HCT116 (cell line): ENCODE results near the gene MAIP1. TPM values are rescaled to one million over a fixed set of nuclear protein-coding genes. Genes with fewer than 3 reads are reported as not detected.

ENCODE experiments used
- ATAC-seq: fragments of 200-7000 bp; cut with Tn5 transposase; 2 replicates; pipeline ENCODE4 v1.9.1; 2020; ENCODE audit warnings: mild to moderate bottlenecking, moderate library complexity
- BruUV-seq: library from RNA; stranded (reverse); fragments of 400-500 nt; replicated peaks from 2 replicates; lab custom pipeline; 2021; lab: Mats Ljungman, UMichigan
- CTCF ChIA-PET: fragments of 300-600 bp; sonication (Branson Sonifier 250); formaldehyde crosslinking; loops from one replicate; lab custom pipeline; 2021; ENCODE audit warnings: antibody characterized with exemption; lab: Charles Lee
- POLR2A ChIA-PET: fragments of 300-600, 350-600 bp; sonication (Branson Sonifier 250); formaldehyde crosslinking; loops from one replicate; lab custom pipeline; 2021; ENCODE audit warnings: antibody characterized with exemption; lab: Charles Lee
- RAD21 ChIA-PET, 2 experiments: fragments of 300-600 bp; sonication (Branson Sonifier 250); formaldehyde crosslinking; loops; one replicate each; lab custom pipeline; 2023; ENCODE audit warnings: low total read pairs in 2 of 2; ENCODE audit not compliant: uncharacterized antibody in 2 of 2, unreplicated experiment in 2 of 2, low non-redundant PET in 1 of 2; lab: Charles Lee
- DNase-seq: peaks from one replicate; pipeline ENCODE4 v3.0.0-alpha.2; 2010; ENCODE audit warnings: low read depth, low spot score
- H2AFZ ChIP-seq: fragments of 200-600 bp; shearing (Covaris generic), sonication (generic); 2 replicates; pipeline ENCODE4 v1.6.1; 2017; ENCODE audit warnings: low read depth, mixed run types, mixed read lengths, antibody characterized with exemption, low read length; ENCODE audit not compliant: poor library complexity, severe bottlenecking
- H3K27ac ChIP-seq: 2 replicates; pipeline ENCODE4 v1.5.1; 2012; ENCODE audit warnings: low read depth, low read length
- H3K27me3 ChIP-seq: fragments of 200-600 bp; sonication (generic); 2 replicates; pipeline ENCODE4 v1.6.1; 2016; ENCODE audit warnings: mixed run types, low read length, mixed read lengths; ENCODE audit not compliant: insufficient read depth
- H3K36me3 ChIP-seq, 2 experiments: fragments of 200-500 bp in 1 of 2; fragments of 200-600 bp in 1 of 2; sonication (Bioruptor generic) in 1 of 2; sonication (generic) in 1 of 2; 2 replicates each; pipeline versions ENCODE4 v1.5.1 to v1.6.1; 2014 to 2016; ENCODE audit warnings: low read length in 2 of 2, inconsistent platforms in 1 of 2, mixed read lengths in 1 of 2, mixed run types in 1 of 2; ENCODE audit not compliant: insufficient read depth in 2 of 2, control insufficient read depth in 1 of 2
- H3K4me1 ChIP-seq, 2 experiments: fragments of 200-600 bp in 1 of 2; sonication (generic) in 1 of 2; 2 replicates each; pipeline versions ENCODE4 v1.5.1 to v1.6.1; 2012 to 2017; ENCODE audit warnings: low read length in 2 of 2, inconsistent platforms in 1 of 2, mild to moderate bottlenecking in 1 of 2, mixed read lengths in 1 of 2, mixed run types in 1 of 2, moderate library complexity in 1 of 2; ENCODE audit not compliant: insufficient read depth in 2 of 2, control insufficient read depth in 1 of 2
- H3K4me2 ChIP-seq: fragments of 200-600 bp; sonication (generic); 2 replicates; pipeline ENCODE4 v1.6.1; 2017; ENCODE audit warnings: mixed run types, low read length, mixed read lengths
- H3K4me3 ChIP-seq, 2 experiments: fragments of 200-600 bp in 1 of 2; sonication (generic) in 1 of 2; replicated peaks in 1 of 2; 2 replicates each; pipeline ENCODE4 v1.5.1; 2011 to 2016; ENCODE audit warnings: low read length in 2 of 2, control low read depth in 1 of 2, low read depth in 1 of 2, mild to moderate bottlenecking in 1 of 2, mixed read lengths in 1 of 2, mixed run types in 1 of 2
- H3K79me2 ChIP-seq: fragments of 200-600 bp; sonication (generic); 2 replicates; pipeline ENCODE4 v1.6.1; 2017; ENCODE audit warnings: mild to moderate bottlenecking, mixed run types, low read length, moderate library complexity, mixed read lengths; ENCODE audit not compliant: insufficient read depth
- H3K9ac ChIP-seq: fragments of 200-600 bp; sonication (generic); 2 replicates; pipeline ENCODE4 v1.6.1; 2016; ENCODE audit warnings: low read length, mixed read lengths
- H3K9me2 ChIP-seq: fragments of 200-600 bp; sonication (generic), shearing (Covaris generic); 2 replicates; pipeline ENCODE4 v1.6.1; 2017; ENCODE audit warnings: mixed run types, mild to moderate bottlenecking, moderate library complexity; ENCODE audit not compliant: insufficient read depth
- H3K9me3 ChIP-seq, 2 experiments: fragments of 200-500 bp in 1 of 2; fragments of 200-600 bp in 1 of 2; sonication (Bioruptor generic) in 1 of 2; sonication (generic) in 1 of 2; 2 replicates each; pipeline ENCODE4 v1.6.1; 2014 to 2017; ENCODE audit warnings: low read length in 2 of 2, mixed read lengths in 2 of 2, inconsistent platforms in 1 of 2, low read depth in 1 of 2, mild to moderate bottlenecking in 1 of 2, mixed run types in 1 of 2, moderate library complexity in 1 of 2; ENCODE audit not compliant: control insufficient read depth in 1 of 2, insufficient read depth in 1 of 2
- H4K20me1 ChIP-seq: fragments of 200-600 bp; sonication (generic), shearing (Covaris generic); 2 replicates; pipeline ENCODE4 v1.6.1; 2017; ENCODE audit warnings: mixed run types, mild to moderate bottlenecking, moderate library complexity; ENCODE audit not compliant: insufficient read depth
- ATF3 ChIP-seq: IDR thresholded peaks from 2 replicates; pipeline ENCODE4 v1.6.1; 2012
- CBX3 ChIP-seq: IDR thresholded peaks from 2 replicates; pipeline ENCODE4 v1.6.1; 2012; ENCODE audit warnings: low read depth
- CEBPB ChIP-seq: IDR thresholded peaks from 2 replicates; pipeline ENCODE4 v1.6.1; 2012; ENCODE audit warnings: low read depth
- EGR1 ChIP-seq: IDR thresholded peaks from 2 replicates; pipeline ENCODE4 v1.6.1; 2012; ENCODE audit warnings: low read depth
- ELF1 ChIP-seq: IDR thresholded peaks from 2 replicates; pipeline ENCODE4 v1.6.1; 2012; ENCODE audit warnings: low read depth, borderline replicate concordance
- EZH2 ChIP-seq: fragments of 200-600 bp; sonication (generic); IDR thresholded peaks from 2 replicates; pipeline ENCODE4 v1.6.1; 2017; ENCODE audit warnings: antibody characterized with exemption, mixed run types
- FOSL1 ChIP-seq: IDR thresholded peaks from 2 replicates; pipeline ENCODE4 v1.6.1; 2012; ENCODE audit warnings: low read depth
- JUND ChIP-seq: IDR thresholded peaks from 2 replicates; pipeline ENCODE4 v1.6.1; 2012
- POLR2A ChIP-seq: IDR thresholded peaks from 2 replicates; pipeline ENCODE4 v1.7.0; 2011; ENCODE audit warnings: borderline replicate concordance; ENCODE audit not compliant: insufficient read depth, insufficient read length; ENCODE audit errors: extremely low read depth
- RAD21 ChIP-seq: IDR thresholded peaks from 2 replicates; pipeline ENCODE4 v1.6.1; 2012; ENCODE audit warnings: low read depth, mild to moderate bottlenecking
- SIN3A ChIP-seq: IDR thresholded peaks from 2 replicates; pipeline ENCODE4 v1.6.1; 2012; ENCODE audit warnings: low read depth
- SP1 ChIP-seq: IDR thresholded peaks from 2 replicates; pipeline ENCODE4 v1.6.1; 2012; ENCODE audit warnings: low read depth
- SRF ChIP-seq: IDR thresholded peaks from 2 replicates; pipeline ENCODE4 v1.6.1; 2012; ENCODE audit warnings: low read depth
- TCF7L2 ChIP-seq: IDR thresholded peaks from 2 replicates; pipeline ENCODE4 v1.7.0; 2011; ENCODE audit warnings: borderline replicate concordance, inconsistent platforms; ENCODE audit not compliant: insufficient read depth, insufficient read length; ENCODE audit errors: extremely low read depth
- YY1 ChIP-seq: IDR thresholded peaks from 2 replicates; pipeline ENCODE4 v1.6.1; 2011; ENCODE audit warnings: low read length, low read depth, moderate library complexity, mild to moderate bottlenecking; ENCODE audit not compliant: insufficient replicate concordance; ENCODE audit errors: extremely low read depth
- ZBTB33 ChIP-seq: IDR thresholded peaks from 2 replicates; pipeline ENCODE4 v1.6.1; 2011; ENCODE audit warnings: mild to moderate bottlenecking, low read length, moderate library complexity; ENCODE audit not compliant: insufficient replicate concordance; ENCODE audit errors: extremely low read depth
- intact Hi-C: fragments of 100-400 bp; cut with micrococcal nuclease; formaldehyde crosslinking; loops from 2 replicates; pipeline ENCODE4 v1.10.0; 2022
- total RNA-seq: library from RNA; stranded (reverse); gene quantifications from one replicate; pipeline ENCODE4 v1.2.1, GENCODE V29; 2021; ENCODE audit not compliant: unreplicated experiment
- TF ChIP-seq, protein P1 (sequence below), 3 experiments: fragments of 200-600 bp in 1 of 3; sonication (generic) in 1 of 3; IDR thresholded peaks in 2 of 3; conservative IDR thresholded peaks in 1 of 3; 2 replicates each; pipeline ENCODE4 v1.5.1; 2012 to 2017; ENCODE audit warnings: low read depth in 2 of 3, low read length in 2 of 3, antibody characterized with exemption in 1 of 3, borderline replicate concordance in 1 of 3, control low read depth in 1 of 3, mild to moderate bottlenecking in 1 of 3, mixed read lengths in 1 of 3, mixed run types in 1 of 3, moderate library complexity in 1 of 3; ENCODE audit not compliant: insufficient read depth in 1 of 3

Gene MAIP1
- total RNA-seq, 1 experiment from 2014 or later: 32.5 TPM

- Histone ChIP-seq H3K4me1 (peaks cover 0 to 6% of the 10 kb centered on the region in 2 experiments; a peak in 2 of 4 replicates), H3K9me3 (peaks cover 0 to 6% of the 10 kb centered on the region in 2 experiments; a peak in 2 of 4 replicates), H3K9me2 (no peaks in the 10 kb centered on the region), H3K4me3 (no peak overlapping the region), H3K36me3 (peaks cover 12 to 45% of the 10 kb centered on the region in 2 experiments; a peak in 3 of 4 replicates), H3K79me2 (peaks cover 92% of the 10 kb centered on the region), H3K27ac (no peak overlapping the region), H3K9ac (no peak overlapping the region), H3K27me3 (no peaks in the 10 kb centered on the region), H2AFZ (no peak overlapping the region), H4K20me1 (peaks cover 6% of the 10 kb centered on the region; the same call in 1 of the 2 replicates), H3K4me2 (no peak overlapping the region)
- DNase-seq (no peak), ATAC-seq (no peak)
- no TSS peak for BruUV-seq
- ChIA-PET CTCF (no interaction called here), POLR2A (no interaction called here), RAD21 (no interaction called here)
- TF ChIP-seq ZBTB33: no peak
- no peak for TF ChIP-seq SP1
- TF ChIP-seq TCF7L2: no peak
- TF ChIP-seq ELF1: no peak
- TF ChIP-seq RAD21: no peak
- TF ChIP-seq SIN3A: no peak
- TF ChIP-seq CBX3: no peak
- TF ChIP-seq CEBPB: no peak
- no peak for TF ChIP-seq EGR1
- no peak for TF ChIP-seq SRF
- TF ChIP-seq, protein P1, sequence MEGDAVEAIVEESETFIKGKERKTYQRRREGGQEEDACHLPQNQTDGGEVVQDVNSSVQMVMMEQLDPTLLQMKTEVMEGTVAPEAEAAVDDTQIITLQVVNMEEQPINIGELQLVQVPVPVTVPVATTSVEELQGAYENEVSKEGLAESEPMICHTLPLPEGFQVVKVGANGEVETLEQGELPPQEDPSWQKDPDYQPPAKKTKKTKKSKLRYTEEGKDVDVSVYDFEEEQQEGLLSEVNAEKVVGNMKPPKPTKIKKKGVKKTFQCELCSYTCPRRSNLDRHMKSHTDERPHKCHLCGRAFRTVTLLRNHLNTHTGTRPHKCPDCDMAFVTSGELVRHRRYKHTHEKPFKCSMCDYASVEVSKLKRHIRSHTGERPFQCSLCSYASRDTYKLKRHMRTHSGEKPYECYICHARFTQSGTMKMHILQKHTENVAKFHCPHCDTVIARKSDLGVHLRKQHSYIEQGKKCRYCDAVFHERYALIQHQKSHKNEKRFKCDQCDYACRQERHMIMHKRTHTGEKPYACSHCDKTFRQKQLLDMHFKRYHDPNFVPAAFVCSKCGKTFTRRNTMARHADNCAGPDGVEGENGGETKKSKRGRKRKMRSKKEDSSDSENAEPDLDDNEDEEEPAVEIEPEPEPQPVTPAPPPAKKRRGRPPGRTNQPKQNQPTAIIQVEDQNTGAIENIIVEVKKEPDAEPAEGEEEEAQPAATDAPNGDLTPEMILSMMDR (IDR thresholded peaks at IDR 0.05 in 2 of 3, conservative IDR thresholded peaks at IDR 0.05 in 1 of 3; ENCODE audit: borderline replicate concordance in 1 of 3, insufficient read depth in 1 of 3, low read depth in 2 of 3, low read length in 2 of 3): no peak
- TF ChIP-seq FOSL1: no peak
- no peak for TF ChIP-seq JUND
- no peak for TF ChIP-seq POLR2A
- TF ChIP-seq YY1: no peak
- TF ChIP-seq ATF3: no peak
- no peak for TF ChIP-seq EZH2
- intact Hi-C loops: no loop called here
Observed at GRCh38 chr2:199916980-199917379, 38.4 kb upstream of the MAIP1 start.
